ENCODE measurements around the gene SERPINE2.

DNA sequence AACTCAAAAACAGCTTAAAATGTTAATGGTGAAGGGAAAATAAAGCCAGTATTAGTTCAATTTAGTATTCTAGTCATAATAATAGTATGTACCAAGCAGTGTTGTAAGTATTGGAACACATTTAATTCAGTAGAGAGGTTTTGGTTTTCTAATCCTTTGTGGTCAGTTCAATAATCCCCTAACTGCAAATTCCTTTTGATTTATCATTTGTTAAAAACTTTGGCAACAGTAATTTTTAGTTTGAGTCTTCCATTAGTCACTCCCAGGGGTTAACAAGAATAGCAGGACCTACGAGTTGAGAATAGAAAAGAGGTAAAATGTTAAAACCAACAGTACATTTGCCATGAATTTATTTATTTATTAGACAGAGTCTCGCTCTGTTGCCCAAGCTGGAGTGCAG lies 71.1 kb downstream of the SERPINE2 start:
- TF ChIP-seq EZH2phosphoT487 (IDR thresholded peaks at IDR 0.05; ENCODE audit: insufficient read depth, low read depth): no peak
- TF ChIP-seq EZH2 (IDR thresholded peaks at IDR 0.05; ENCODE audit: insufficient read depth, poor library complexity, severe bottlenecking): no peak

Measured in GM23248 (cell line).